ENCODE data around the gene ZBTB39.
A peak's percentile ranks its signal among the peaks of the same experiment; 100 is the strongest.
"Not testable (repeated sequence)": the region's sequence is repeated elsewhere in the genome, so short reads cannot be mapped to it uniquely, and the experiment has no call there.

The ZBTB39 gene

GRCh38 chr12:57029457-57029856, 23.1 kb upstream of the ZBTB39 start:
- DNase-seq, result peak; percentile 27

GRCh38 chr12:57027805-57028153, 21.4 kb upstream of the ZBTB39 start:
- DNase-seq, result peak; percentile 30

GRCh38 chr12:57027011-57027804, 20.9 kb upstream of the ZBTB39 start:
- peak; percentile 32 for DNase-seq

- DNase-seq, result no peak
Measured at GRCh38 chr12:57025196-57025595, 18.9 kb upstream of the ZBTB39 start.

- not testable (repeated sequence) for DNase-seq
Measured at GRCh38 chr12:57022324-57022723, 16.0 kb upstream of the ZBTB39 start.

GRCh38 chr12:57019983-57020719, 13.8 kb upstream of the ZBTB39 start:
- no peak for DNase-seq

GRCh38 chr12:57018906-57019305, 12.6 kb upstream of the ZBTB39 start:
- no peak for DNase-seq

- not testable (repeated sequence) for DNase-seq
Measured at GRCh38 chr12:57018353-57018752, 12.0 kb upstream of the ZBTB39 start.

- no peak for DNase-seq
Measured at GRCh38 chr12:57016348-57016747, 10.0 kb upstream of the ZBTB39 start, which contains the start of gene TAC3. Gene TAC3 (minus strand): TSS chr12:57016529. CDS start chr12:57015797, 732 bp downstream.

- no peak for DNase-seq
Measured at GRCh38 chr12:57012600-57013465, 6.5 kb upstream of the ZBTB39 start.

- no peak for DNase-seq
Measured at GRCh38 chr12:57011438-57012424, 5.4 kb upstream of the ZBTB39 start.

GRCh38 chr12:57010627-57011247, 4.4 kb upstream of the ZBTB39 start:
- DNase-seq, result no peak

- no peak for DNase-seq
Measured at GRCh38 chr12:57009949-57010626, 3.7 kb upstream of the ZBTB39 start.

GRCh38 chr12:57008178-57008577, 1.8 kb upstream of the ZBTB39 start:
- peak; percentile 70 for DNase-seq

GRCh38 chr12:57006809-57007475, 596 bp upstream of the ZBTB39 start:
- DNase-seq, result no peak

GRCh38 chr12:57004651-57005050, 1.7 kb downstream of the ZBTB39 start:
- no peak for DNase-seq

- DNase-seq, result no peak
Measured at GRCh38 chr12:57003395-57003794, 3.0 kb downstream of the ZBTB39 start.

- peak; percentile 42 for DNase-seq
Measured at GRCh38 chr12:57001448-57001906, 4.9 kb downstream of the ZBTB39 start.

- no peak for DNase-seq
Measured at GRCh38 chr12:57000393-57000792, 6.0 kb downstream of the ZBTB39 start.

- no peak for DNase-seq
Measured at GRCh38 chr12:56999456-56999855, 6.9 kb downstream of the ZBTB39 start.

All from NCI-H510A treated with DMSO at 0.1 percent for 48 hours (cell line).